Loucy (cell line): ENCODE measurements around the gene PRKN.

Experiments used
- H2AFZ ChIP-seq: fragments of 200-600 bp; sonication (generic); 2 replicates; pipeline ENCODE4 v1.6.0; 2016; ENCODE audit warnings: antibody characterized with exemption, mild to moderate bottlenecking, low read length, moderate library complexity
- H3F3A ChIP-seq: fragments of 200-600 bp; 2 replicates; pipeline ENCODE4 v1.6.0; 2016; ENCODE audit warnings: antibody characterized with exemption, low read depth, mild to moderate bottlenecking
- H3K27me3 ChIP-seq: fragments of 200-600 bp; sonication (generic); 2 replicates; pipeline ENCODE4 v1.6.1; 2014; ENCODE audit warnings: low read length, mild to moderate bottlenecking; ENCODE audit not compliant: insufficient read depth, poor library complexity, severe bottlenecking
- H3K36me3 ChIP-seq: fragments of 200-600 bp; sonication (generic); 2 replicates; pipeline ENCODE4 v1.6.1; 2016; ENCODE audit warnings: low read length; ENCODE audit not compliant: insufficient read depth
- H3K4me1 ChIP-seq: fragments of 200-600 bp; sonication (generic); 2 replicates; pipeline ENCODE4 v1.5.1; 2014; ENCODE audit warnings: low read length, mild to moderate bottlenecking; ENCODE audit not compliant: insufficient read depth, poor library complexity, severe bottlenecking
- H3K4me2 ChIP-seq: fragments of 200-600 bp; sonication (generic); 2 replicates; pipeline ENCODE4 v1.6.0; 2014; ENCODE audit warnings: antibody characterized with exemption, low read length, low read depth, mild to moderate bottlenecking; ENCODE audit not compliant: poor library complexity, severe bottlenecking
- H3K4me3 ChIP-seq: fragments of 200-600 bp; sonication (generic); 2 replicates; pipeline ENCODE4 v1.5.1; 2014; ENCODE audit warnings: low read length, mild to moderate bottlenecking, mixed read lengths; ENCODE audit not compliant: poor library complexity, severe bottlenecking
- H3K79me2 ChIP-seq: fragments of 200-600 bp; sonication (generic); 2 replicates; pipeline ENCODE4 v1.6.1; 2014; ENCODE audit warnings: low read length; ENCODE audit not compliant: insufficient read depth
- H3K9ac ChIP-seq: fragments of 200-600 bp; sonication (generic); 2 replicates; pipeline ENCODE4 v1.6.0; 2014; ENCODE audit warnings: mild to moderate bottlenecking, low read depth, low read length, moderate library complexity; ENCODE audit not compliant: poor library complexity, severe bottlenecking
- H3K9me2 ChIP-seq: fragments of 200-600 bp; sonication (generic); replicated peaks from 2 replicates; pipeline ENCODE4 v1.6.1; 2016; ENCODE audit warnings: low read depth, low read length, mixed read lengths
- H3K9me3 ChIP-seq: fragments of 200-600 bp; sonication (generic); 2 replicates; pipeline ENCODE4 v1.6.1; 2014; ENCODE audit warnings: mild to moderate bottlenecking, antibody characterized with exemption, low read length, low read depth; ENCODE audit not compliant: insufficient read depth
- H4K20me1 ChIP-seq: fragments of 200-600 bp; sonication (generic); 2 replicates; pipeline ENCODE4 v1.6.0; 2014; ENCODE audit warnings: antibody characterized with exemption, low read length, mild to moderate bottlenecking; ENCODE audit not compliant: insufficient read depth, poor library complexity, severe bottlenecking
- CTCF ChIP-seq: fragments of 200-600 bp; sonication (generic); conservative IDR thresholded peaks from 2 replicates; pipeline ENCODE4 v1.5.1; 2014; ENCODE audit warnings: mild to moderate bottlenecking, antibody characterized with exemption, low read length
- EZH2phosphoT487 ChIP-seq: fragments of 200-600 bp; IDR thresholded peaks from 2 replicates; pipeline ENCODE4 v1.6.1; 2018; ENCODE audit warnings: antibody characterized with exemption, mild to moderate bottlenecking, moderate library complexity, borderline replicate concordance

Gene PRKN

DNA sequence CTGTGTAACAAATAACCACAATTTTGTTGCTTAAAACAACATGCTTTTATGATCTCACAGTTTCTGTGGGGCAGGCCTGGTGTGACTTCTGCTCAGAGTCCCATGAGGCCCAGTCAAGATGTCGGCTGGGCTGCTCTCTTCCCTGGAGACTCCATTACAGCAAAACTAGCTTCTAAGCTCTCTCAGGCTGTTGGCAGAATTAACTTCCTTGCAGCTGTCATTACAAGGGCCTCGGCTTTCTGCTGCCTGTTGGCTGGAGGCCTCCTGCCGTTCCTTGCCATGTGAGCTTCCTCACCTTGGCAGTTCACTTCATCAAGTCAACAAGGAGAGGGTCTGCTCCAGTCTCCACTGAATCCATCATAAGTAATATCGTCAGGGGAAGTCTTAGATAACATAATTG is 659.2 kb downstream of the PRKN start:
- no peak for TF ChIP-seq CTCF
- TF ChIP-seq EZH2phosphoT487: no peak

GRCh38 chr6:162063666-162064065 is 663.9 kb downstream of the PRKN start:
- Histone ChIP-seq H4K20me1 (no peaks in the 10 kb centered on the region), H3K4me2 (no peak overlapping the region), H3F3A (no peaks in the 10 kb centered on the region)

More for the DNA sequence above, 659.2 kb downstream of the PRKN start:
- H3K9me3 ChIP-seq: no peaks in the 10 kb centered on the region
- H3F3A ChIP-seq: no peaks in the 10 kb centered on the region
- no peak overlapping the region for H3K9ac ChIP-seq
- H3K4me1 ChIP-seq: no peaks in the 10 kb centered on the region
- no peaks in the 10 kb centered on the region for H3K9me2 ChIP-seq
- H3K4me3 ChIP-seq: no peak overlapping the region
- no peaks in the 10 kb centered on the region for H3K27me3 ChIP-seq
- no peak overlapping the region for H2AFZ ChIP-seq
- H3K36me3 ChIP-seq: no peaks in the 10 kb centered on the region
- no peaks in the 10 kb centered on the region for H4K20me1 ChIP-seq
- H3K79me2 ChIP-seq: no peaks in the 10 kb centered on the region
- no peak overlapping the region for H3K4me2 ChIP-seq

DNA sequence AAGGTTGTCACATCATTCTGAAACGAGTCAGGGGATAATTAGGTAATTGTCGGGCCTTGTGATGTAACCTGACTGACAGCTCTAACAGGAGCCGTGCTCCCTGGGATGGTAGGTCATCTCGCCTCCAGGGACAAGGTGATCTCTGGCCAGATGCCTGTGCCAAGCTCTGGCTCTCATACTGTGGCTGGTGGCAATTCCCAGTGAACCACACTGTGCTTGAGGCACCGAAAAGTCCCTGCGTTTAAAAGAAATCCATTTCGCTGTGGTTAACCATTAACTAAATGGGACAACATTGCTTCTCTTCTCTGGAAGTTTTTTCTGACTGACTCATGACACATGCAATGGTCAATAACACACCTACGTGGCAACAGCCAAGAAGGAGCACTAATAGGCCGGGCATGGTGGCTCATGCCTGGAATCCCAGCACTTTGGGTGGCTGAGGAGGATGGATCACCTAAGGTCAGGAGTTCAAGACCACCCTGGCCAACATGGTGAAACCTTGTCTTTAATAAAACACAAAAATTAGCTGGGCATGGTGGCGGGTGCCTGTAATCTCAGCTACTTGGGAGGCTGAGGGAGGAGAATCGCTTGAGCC is 669.2 kb downstream of the PRKN start:
- Histone ChIP-seq H3F3A (no peaks in the 10 kb centered on the region), H4K20me1 (no peaks in the 10 kb centered on the region), H3K9me2 (no peaks in the 10 kb centered on the region), H3K4me1 (no peaks in the 10 kb centered on the region), H3K4me2 (no peak overlapping the region), H3K27me3 (no peaks in the 10 kb centered on the region), H3K9me3 (no peaks in the 10 kb centered on the region), H3K9ac (no peak overlapping the region), H3K4me3 (no peak overlapping the region), H3K36me3 (no peaks in the 10 kb centered on the region), H2AFZ (no peak overlapping the region), H3K79me2 (no peaks in the 10 kb centered on the region)
- no peak for TF ChIP-seq EZH2phosphoT487

More at GRCh38 chr6:162063666-162064065, 663.9 kb downstream of the PRKN start:
- TF ChIP-seq CTCF: no peak
- TF ChIP-seq EZH2phosphoT487: no peak
- Histone ChIP-seq H3K9me2 (no peaks in the 10 kb centered on the region), H3K9me3 (no peaks in the 10 kb centered on the region), H3K4me3 (no peak overlapping the region), H3K36me3 (no peaks in the 10 kb centered on the region), H3K4me1 (no peaks in the 10 kb centered on the region), H3K79me2 (no peaks in the 10 kb centered on the region), H2AFZ (no peak overlapping the region), H3K9ac (no peak overlapping the region), H3K27me3 (no peaks in the 10 kb centered on the region)

DNA sequence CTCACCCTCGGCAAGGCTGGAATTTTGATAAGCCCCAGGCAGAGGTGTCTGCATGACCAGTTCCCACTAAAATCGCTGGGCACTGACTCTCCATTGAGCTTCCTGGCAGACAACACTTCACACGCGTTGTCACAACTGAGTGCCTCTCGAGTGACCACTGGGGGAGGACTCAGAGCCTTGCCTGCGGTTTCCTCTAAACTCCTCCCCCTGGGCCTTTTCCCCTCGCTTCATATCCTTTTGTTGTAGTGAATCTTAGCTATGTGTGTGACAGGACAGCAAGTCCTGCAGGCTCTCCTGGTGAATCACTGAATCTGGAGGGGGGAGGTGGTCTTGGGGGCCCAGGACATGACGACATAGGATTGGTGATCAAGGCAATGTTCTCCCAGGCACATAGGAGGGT is 670.8 kb downstream of the PRKN start:
- no peaks in the 10 kb centered on the region for H4K20me1 ChIP-seq
- no peaks in the 10 kb centered on the region for H3K9me3 ChIP-seq
- no peaks in the 10 kb centered on the region for H3K79me2 ChIP-seq
- H3K27me3 ChIP-seq: no peaks in the 10 kb centered on the region
- no peaks in the 10 kb centered on the region for H3K9me2 ChIP-seq
- no peaks in the 10 kb centered on the region for H3F3A ChIP-seq
- H3K9ac ChIP-seq: no peak overlapping the region
- no peak overlapping the region for H3K4me2 ChIP-seq
- H3K36me3 ChIP-seq: no peaks in the 10 kb centered on the region
- TF ChIP-seq CTCF: no peak
- TF ChIP-seq EZH2phosphoT487: no peak
- no peaks in the 10 kb centered on the region for H3K4me1 ChIP-seq
- no peak overlapping the region for H2AFZ ChIP-seq
- no peak overlapping the region for H3K4me3 ChIP-seq
